IMR-90 (cell line): ENCODE data around the gene TRAPPC5. TPM values are rescaled to one million over a fixed set of nuclear protein-coding genes. Genes with fewer than 3 reads are reported as not detected.

Experiments used
- ATAC-seq: fragments of 200-7000 bp; cut with Tn5 transposase; 2 replicates; pipeline ENCODE4 v1.9.1; 2020; ENCODE audit warnings: low read depth, mild to moderate bottlenecking, moderate library complexity
- BruUV-seq: library from RNA; stranded (reverse); fragments of 400-500 nt; replicated peaks from 2 replicates; lab custom pipeline; 2021; lab: Mats Ljungman, UMichigan
- CTCF ChIA-PET: fragments of 300-600 bp; formaldehyde crosslinking; extraction: SDS; loops from one replicate; lab custom pipeline; 2021; ENCODE audit warnings: antibody characterized with exemption; lab: Yijun Ruan, JAX
- POLR2A ChIA-PET: fragments of 300-600 bp; sonication (Branson Sonifier 250); formaldehyde crosslinking; loops from one replicate; lab custom pipeline; 2022; ENCODE audit warnings: antibody characterized with exemption; ENCODE audit not compliant: unreplicated experiment; lab: Charles Lee
- DNase-seq: peaks from one replicate; pipeline ENCODE4 v3.0.0; 2013
- H2AFZ ChIP-seq: replicated peaks from 2 replicates; pipeline ENCODE3; 2013; ENCODE audit warnings: low read length, mild to moderate bottlenecking; ENCODE audit not compliant: poor library complexity
- H2AK5ac ChIP-seq: 2 replicates; pipeline ENCODE4 v1.6.1; 2013; ENCODE audit warnings: low read depth, low read length, inconsistent platforms
- H2AK9ac ChIP-seq: replicated peaks from 2 replicates; pipeline ENCODE3; 2013; ENCODE audit warnings: mild to moderate bottlenecking, low read depth, low read length, moderate library complexity; ENCODE audit not compliant: poor library complexity
- H2BK120ac ChIP-seq: 2 replicates; pipeline ENCODE4 v1.6.1; 2013; ENCODE audit warnings: low read depth, low read length, inconsistent platforms
- H2BK15ac ChIP-seq: 3 replicates; pipeline ENCODE4 v1.6.1; 2013; ENCODE audit warnings: low read depth, low read length, inconsistent platforms
- H2BK20ac ChIP-seq: 2 replicates; pipeline ENCODE4 v1.6.1; 2013; ENCODE audit warnings: low read depth, mild to moderate bottlenecking, inconsistent platforms, low read length, moderate library complexity
- H2BK5ac ChIP-seq: 2 replicates; pipeline ENCODE4 v1.6.1; 2013; ENCODE audit warnings: mild to moderate bottlenecking, low read depth, low read length, inconsistent platforms; ENCODE audit not compliant: poor library complexity, severe bottlenecking
- H3K14ac ChIP-seq: replicated peaks from 2 replicates; pipeline ENCODE4 v1.6.1; 2013; ENCODE audit warnings: low read depth, low read length, inconsistent platforms
- H3K18ac ChIP-seq: 2 replicates; pipeline ENCODE4 v1.6.1; 2013; ENCODE audit warnings: low read depth, low read length, control low read depth
- H3K23ac ChIP-seq: 2 replicates; pipeline ENCODE4 v1.6.1; 2013; ENCODE audit warnings: low read depth, low read length, inconsistent platforms
- H3K27ac ChIP-seq: 2 replicates; pipeline ENCODE4 v1.5.1; 2013; ENCODE audit warnings: mild to moderate bottlenecking, control low read depth, low read length; ENCODE audit not compliant: insufficient read depth
- H3K27me3 ChIP-seq: 2 replicates; pipeline ENCODE4 v1.6.1; 2013; ENCODE audit warnings: low read length; ENCODE audit not compliant: control insufficient read depth, insufficient read depth
- H3K36me3 ChIP-seq: 2 replicates; pipeline ENCODE4 v1.6.1; 2013; ENCODE audit warnings: low read length, mixed read lengths; ENCODE audit not compliant: control insufficient read depth, insufficient read depth
- H3K4ac ChIP-seq: 2 replicates; pipeline ENCODE4 v1.6.1; 2013; ENCODE audit warnings: low read depth, low read length, inconsistent platforms
- H3K4me1 ChIP-seq: 2 replicates; pipeline ENCODE4 v1.6.1; 2013; ENCODE audit warnings: low read length, mixed read lengths; ENCODE audit not compliant: control insufficient read depth, insufficient read depth
- H3K4me2 ChIP-seq: 2 replicates; pipeline ENCODE4 v1.6.1; 2013; ENCODE audit warnings: low read depth, mild to moderate bottlenecking, control low read depth, low read length, moderate library complexity
- H3K4me3 ChIP-seq: 2 replicates; pipeline ENCODE4 v1.5.1; 2013; ENCODE audit warnings: low read depth, mild to moderate bottlenecking, control low read depth, low read length, moderate library complexity; ENCODE audit not compliant: insufficient read depth
- H3K56ac ChIP-seq: 2 replicates; pipeline ENCODE4 v1.6.1; 2013; ENCODE audit warnings: low read length, inconsistent platforms; ENCODE audit not compliant: insufficient read depth; ENCODE audit errors: extremely low read depth
- H3K79me1 ChIP-seq, 2 experiments: 2 replicates each; pipeline ENCODE4 v1.6.1; 2013; ENCODE audit warnings: low read length in 2 of 2, inconsistent platforms in 1 of 2, low read depth in 1 of 2
- H3K9ac ChIP-seq: 2 replicates; pipeline ENCODE4 v1.6.1; 2013; ENCODE audit warnings: low read depth, low read length, control low read depth
- H3K9me1 ChIP-seq: 2 replicates; pipeline ENCODE4 v1.6.1; 2013; ENCODE audit warnings: low read length, inconsistent platforms; ENCODE audit not compliant: insufficient read depth
- H3K9me3 ChIP-seq: 2 replicates; pipeline ENCODE4 v1.6.1; 2013; ENCODE audit warnings: low read length; ENCODE audit not compliant: control insufficient read depth, insufficient read depth
- H4K20me1 ChIP-seq: 2 replicates; pipeline ENCODE4 v1.6.1; 2013; ENCODE audit warnings: low read length, inconsistent platforms; ENCODE audit not compliant: insufficient read depth
- H4K5ac ChIP-seq: 2 replicates; pipeline ENCODE4 v1.6.1; 2013; ENCODE audit warnings: mild to moderate bottlenecking, low read depth, low read length, control low read depth
- H4K8ac ChIP-seq, 2 experiments: 2 replicates each; pipeline ENCODE4 v1.6.1; 2013; ENCODE audit warnings: low read depth in 2 of 2, low read length in 2 of 2, control low read depth in 1 of 2, inconsistent platforms in 1 of 2
- H4K91ac ChIP-seq: 2 replicates; pipeline ENCODE4 v1.6.1; 2013; ENCODE audit warnings: low read depth, low read length, inconsistent platforms; ENCODE audit not compliant: insufficient read depth
- BHLHE40 ChIP-seq: fragments of 150-350 bp; IDR thresholded peaks from 2 replicates; pipeline ENCODE4 v1.6.1; 2016; ENCODE audit warnings: mild to moderate bottlenecking, low read depth, low read length
- CHD1 ChIP-seq: IDR thresholded peaks from 2 replicates; pipeline ENCODE4 v1.6.1; 2012; ENCODE audit warnings: low read depth, low read length, improper control_type of control experiment
- MAFK ChIP-seq: IDR thresholded peaks from 2 replicates; pipeline ENCODE4 v1.6.1; 2012; ENCODE audit warnings: low read depth, low read length, improper control_type of control experiment
- MAZ ChIP-seq: IDR thresholded peaks from 2 replicates; pipeline ENCODE4 v1.6.1; 2012; ENCODE audit warnings: low read depth, mild to moderate bottlenecking, low read length, improper control_type of control experiment, moderate library complexity, borderline replicate concordance
- MXI1 ChIP-seq: IDR thresholded peaks from 2 replicates; pipeline ENCODE4 v1.6.1; 2012; ENCODE audit warnings: low read depth, mild to moderate bottlenecking, low read length, moderate library complexity, borderline replicate concordance
- NFE2L2 ChIP-seq: fragments of 150-350 bp; IDR thresholded peaks from 2 replicates; pipeline ENCODE4 v1.6.1; 2016; ENCODE audit warnings: low read depth, mild to moderate bottlenecking, low read length
- RCOR1 ChIP-seq: IDR thresholded peaks from 2 replicates; pipeline ENCODE4 v1.6.1; 2012; ENCODE audit warnings: mild to moderate bottlenecking, low read length, improper control_type of control experiment; ENCODE audit not compliant: insufficient replicate concordance
- RFX5 ChIP-seq: IDR thresholded peaks from 2 replicates; pipeline ENCODE4 v1.8.0; 2012; ENCODE audit warnings: low read depth, mild to moderate bottlenecking, low read length, moderate library complexity
- WGBS, 2 experiments: methylation state at CpG; one replicate each; pipeline versions ENCODE4 v1.1.5 to v1.1.7; 2013; ENCODE audit warnings: missing lambda C conversion rate in 2 of 2; ENCODE audit not compliant: insufficient read length in 1 of 2; ENCODE audit errors: extremely low coverage in 2 of 2; 5-methylcytosine and 5-hydroxymethylcytosine counted together
- dilution Hi-C: fragments of 300-500 bp; cut with HindIII; formaldehyde crosslinking; loops from one replicate; pipeline ENCODE4 v1.14.3; 2018; ENCODE audit warnings: low sequenced_read_pairs; ENCODE audit not compliant: unreplicated experiment
- in situ Hi-C: fragments of 300-500 bp; cut with MboI; formaldehyde crosslinking; loops from 3 replicates; pipeline ENCODE4 v1.14.3; 2019; ENCODE audit warnings: low sequenced_read_pairs, inconsistent platforms, mixed read lengths
- intact Hi-C: fragments of 100-400 bp; cut with micrococcal nuclease; formaldehyde crosslinking; loops from 2 replicates; pipeline ENCODE4 v1.10.0; 2022
- polyA plus RNA-seq, 3 experiments: library from polyadenylated mRNA; depleted of rRNA; stranded (reverse); fragments of >200 nt; gene quantifications; 2 replicates each; pipeline ENCODE4 v1.2.3, GENCODE V29; 2012; ENCODE audit warnings: low replicate concordance in 1 of 3
- total RNA-seq: library from RNA; depleted of rRNA; stranded (reverse); fragments of >200 nt; gene quantifications from 2 replicates; pipeline ENCODE4 v1.2.3, GENCODE V29; 2012
- TF ChIP-seq, protein P1 (sequence below): conservative IDR thresholded peaks from 2 replicates; pipeline ENCODE4 v1.5.1; 2012; ENCODE audit warnings: mild to moderate bottlenecking, low read depth, low read length, improper control_type of control experiment
- TF ChIP-seq, protein P2 (sequence below): fragments of 150-350 bp; IDR thresholded peaks from 2 replicates; pipeline ENCODE4 v1.6.1; 2016; ENCODE audit warnings: low read depth, mild to moderate bottlenecking, low read length, moderate library complexity, borderline replicate concordance

Gene TRAPPC5
- total and polyA plus RNA-seq, 2 of the 4 experiments (the other 2 are of a cell fraction): 54.7 to 109 TPM

DNA sequence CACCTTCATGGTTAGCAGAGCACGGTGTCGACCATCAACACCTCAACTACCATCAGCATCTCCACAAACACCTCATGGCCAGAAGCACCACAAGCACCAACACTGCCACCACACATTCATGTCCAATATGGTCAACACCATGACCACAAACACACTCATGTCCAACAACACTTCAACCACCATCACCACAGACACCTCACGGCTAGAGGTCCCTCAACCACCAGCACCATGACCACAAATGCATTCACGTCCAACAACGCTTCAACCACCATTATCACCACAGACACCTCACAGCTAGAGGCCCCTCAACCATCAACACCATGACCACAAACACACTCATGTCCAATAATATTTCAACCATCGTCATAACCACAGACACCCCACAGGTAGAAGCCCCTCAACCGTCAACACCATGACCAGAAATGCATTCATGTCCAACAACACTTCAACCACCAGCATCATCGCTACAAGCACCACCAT lies 10.2 kb downstream of the TRAPPC5 start:
- Histone ChIP-seq H3K23ac (no peak overlapping the region), H4K8ac (no peak overlapping the region), H3K14ac (no peak overlapping the region), H2AK9ac (no peak overlapping the region), H4K20me1 (0 out of 2 replicates have a peak, but pooled peaks cover 4% of the 10 kb centered on the region), H3K9me1 (no peaks in the 10 kb centered on the region), H3K36me3 (no peaks in the 10 kb centered on the region), H2BK15ac (no peak overlapping the region), H3K9ac (no peak overlapping the region), H3K4me2 (no peak overlapping the region), H3K4me1 (no peaks in the 10 kb centered on the region), H3K4ac (no peak overlapping the region), H4K5ac (no peak overlapping the region), H3K56ac (no peak overlapping the region), H3K9me3 (peaks cover 2% of the 10 kb centered on the region; the same call in 1 of the 2 replicates), H3K4me3 (no peak overlapping the region), H3K79me1 (no peaks in the 10 kb centered on the region), H3K27ac (no peak overlapping the region), H2BK5ac (no peak overlapping the region), H2BK120ac (no peak overlapping the region), H2AFZ (no peak overlapping the region), H3K18ac (no peak overlapping the region), H2BK20ac (no peak overlapping the region), H4K91ac (no peak overlapping the region), H3K27me3 (peaks cover 3% of the 10 kb centered on the region; the same call in 1 of the 2 replicates), H2AK5ac (no peak overlapping the region)
- POLR2A ChIA-PET: no interaction called here
- CTCF ChIA-PET: interaction anchor here (0.6 kb wide), 1 partner anchor 875 kb away, joined by 3 read pairs; no protein-coding TSS in a partner anchor
- intact Hi-C loops (no loop called here), dilution Hi-C loops (no loop called here), in situ Hi-C loops (no loop called here)
- 78% methylated on average over 7 of the region's 8 CpGs; no CpG with 5 or more reads in 1 of the 2 experiments for WGBS, 2 experiments
- no TSS peak for BruUV-seq
- ATAC-seq (no peak), DNase-seq (no peak)
- TF ChIP-seq CHD1 (no peak), BHLHE40 (no peak), NFE2L2 (no peak), RFX5 (no peak), MAFK (no peak), RCOR1 (no peak), MXI1 (no peak), MAZ (no peak)
- TF ChIP-seq, protein P1, sequence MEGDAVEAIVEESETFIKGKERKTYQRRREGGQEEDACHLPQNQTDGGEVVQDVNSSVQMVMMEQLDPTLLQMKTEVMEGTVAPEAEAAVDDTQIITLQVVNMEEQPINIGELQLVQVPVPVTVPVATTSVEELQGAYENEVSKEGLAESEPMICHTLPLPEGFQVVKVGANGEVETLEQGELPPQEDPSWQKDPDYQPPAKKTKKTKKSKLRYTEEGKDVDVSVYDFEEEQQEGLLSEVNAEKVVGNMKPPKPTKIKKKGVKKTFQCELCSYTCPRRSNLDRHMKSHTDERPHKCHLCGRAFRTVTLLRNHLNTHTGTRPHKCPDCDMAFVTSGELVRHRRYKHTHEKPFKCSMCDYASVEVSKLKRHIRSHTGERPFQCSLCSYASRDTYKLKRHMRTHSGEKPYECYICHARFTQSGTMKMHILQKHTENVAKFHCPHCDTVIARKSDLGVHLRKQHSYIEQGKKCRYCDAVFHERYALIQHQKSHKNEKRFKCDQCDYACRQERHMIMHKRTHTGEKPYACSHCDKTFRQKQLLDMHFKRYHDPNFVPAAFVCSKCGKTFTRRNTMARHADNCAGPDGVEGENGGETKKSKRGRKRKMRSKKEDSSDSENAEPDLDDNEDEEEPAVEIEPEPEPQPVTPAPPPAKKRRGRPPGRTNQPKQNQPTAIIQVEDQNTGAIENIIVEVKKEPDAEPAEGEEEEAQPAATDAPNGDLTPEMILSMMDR: no peak
- TF ChIP-seq, protein P2, sequence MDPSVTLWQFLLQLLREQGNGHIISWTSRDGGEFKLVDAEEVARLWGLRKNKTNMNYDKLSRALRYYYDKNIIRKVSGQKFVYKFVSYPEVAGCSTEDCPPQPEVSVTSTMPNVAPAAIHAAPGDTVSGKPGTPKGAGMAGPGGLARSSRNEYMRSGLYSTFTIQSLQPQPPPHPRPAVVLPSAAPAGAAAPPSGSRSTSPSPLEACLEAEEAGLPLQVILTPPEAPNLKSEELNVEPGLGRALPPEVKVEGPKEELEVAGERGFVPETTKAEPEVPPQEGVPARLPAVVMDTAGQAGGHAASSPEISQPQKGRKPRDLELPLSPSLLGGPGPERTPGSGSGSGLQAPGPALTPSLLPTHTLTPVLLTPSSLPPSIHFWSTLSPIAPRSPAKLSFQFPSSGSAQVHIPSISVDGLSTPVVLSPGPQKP: no peak
